Endodermal cell (in vitro differentiated cells): ENCODE measurements around the gene GRAMD2B. TPM values are rescaled to one million over a fixed set of nuclear protein-coding genes. Genes with fewer than 3 reads are reported as not detected.
A peak's percentile ranks its signal among the peaks of the same experiment; 100 is the strongest.

Experiments
- DNase-seq: peaks from one replicate; pipeline ENCODE4 v3.0.0-alpha.2; 2017
- H3K27ac ChIP-seq: 2 replicates; pipeline ENCODE4 v1.5.1; 2013; ENCODE audit warnings: mild to moderate bottlenecking, low read depth, low read length, moderate library complexity
- H3K27me3 ChIP-seq: 2 replicates; pipeline ENCODE4 v1.6.1; 2013; ENCODE audit warnings: mild to moderate bottlenecking, low read length, moderate library complexity; ENCODE audit not compliant: insufficient read depth, control insufficient read depth, poor library complexity, severe bottlenecking
- H3K36me3 ChIP-seq: 2 replicates; pipeline ENCODE4 v1.7.0; 2013; ENCODE audit warnings: mild to moderate bottlenecking, low read length, moderate library complexity; ENCODE audit not compliant: control insufficient read depth, insufficient read depth
- H3K4me1 ChIP-seq: one replicate; pipeline ENCODE4 v1.7.0; 2013; ENCODE audit warnings: low read length; ENCODE audit not compliant: control insufficient read depth, insufficient read depth
- H3K4me3 ChIP-seq: 2 replicates; pipeline ENCODE4 v1.5.1; 2013; ENCODE audit warnings: mild to moderate bottlenecking, low read length, moderate library complexity
- H3K9ac ChIP-seq: 2 replicates; pipeline ENCODE4 v1.6.1; 2013; ENCODE audit warnings: mild to moderate bottlenecking, low read length, moderate library complexity; ENCODE audit not compliant: poor library complexity, severe bottlenecking; ENCODE audit errors: extremely low read depth
- H3K9me3 ChIP-seq: 2 replicates; pipeline ENCODE4 v1.6.1; 2013; ENCODE audit warnings: mild to moderate bottlenecking, low read length, moderate library complexity; ENCODE audit not compliant: control insufficient read depth
- H3K27ac Mint-ChIP-seq: 2 replicates; pipeline ENCODE4 v1.8.0; 2020; ENCODE audit warnings: mixed read lengths
- H3K27me3 Mint-ChIP-seq: 2 replicates; pipeline ENCODE4 v1.8.0; 2021; ENCODE audit warnings: mild to moderate bottlenecking, mixed read lengths; ENCODE audit not compliant: insufficient read depth
- H3K36me3 Mint-ChIP-seq: 2 replicates; pipeline ENCODE4 v1.8.0; 2020; ENCODE audit warnings: low read depth, mixed read lengths
- H3K4me1 Mint-ChIP-seq: 2 replicates; pipeline ENCODE4 v1.8.0; 2020; ENCODE audit warnings: mixed read lengths
- H3K4me3 Mint-ChIP-seq: 2 replicates; pipeline ENCODE4 v1.8.0; 2020; ENCODE audit warnings: mild to moderate bottlenecking, moderate library complexity, mixed read lengths
- H3K9me3 Mint-ChIP-seq: 2 replicates; pipeline ENCODE4 v1.8.0; 2020; ENCODE audit warnings: mild to moderate bottlenecking, mixed read lengths
- CTCF ChIP-seq: fragments of 200-600 bp; sonication (generic); conservative IDR thresholded peaks from 2 replicates; pipeline ENCODE4 v1.5.0; 2021; ENCODE audit warnings: antibody characterized with exemption, mild to moderate bottlenecking
- WGBS, 2 experiments: methylation state at CpG; one replicate each; pipeline versions ENCODE4 v1.1.5 to v1.1.7; 2013; ENCODE audit warnings: missing lambda C conversion rate in 2 of 2, mixed read lengths in 1 of 2; ENCODE audit not compliant: insufficient coverage in 1 of 2, insufficient read length in 1 of 2; 5-methylcytosine and 5-hydroxymethylcytosine counted together
- total RNA-seq, 2 donors: library from RNA; stranded (reverse); fragmentation: NEBNext Ultra II Directional in 1 of 2; extraction: Animal tissue kit (Norgen Biotek cat#: 25700) in 1 of 2; gene quantifications; 2 replicates in 1 of 2; 3 replicates in 1 of 2; pipeline ENCODE4 v1.2.1, GENCODE V29; 2021

Gene GRAMD2B
- total RNA-seq, 2 donors from 2014 or later = 8.4 to 11.1 TPM

- peak overlapping the region; percentile 71 for H3K27ac Mint-ChIP-seq
- no peak overlapping the region for H3K27ac ChIP-seq
- DNase-seq = no peak
Observed at GRCh38 chr5:126449751-126450271, 26.6 kb downstream of the GRAMD2B start.

GRCh38 chr5:126450346-126450745 lies 27.1 kb downstream of the GRAMD2B start:
- Mint-ChIP-seq H3K36me3 (peaks cover 12% of the 10 kb centered on the region), H3K4me1 (peaks cover 30% of the 10 kb centered on the region), H3K27ac (no peak overlapping the region), H3K4me3 (no peak overlapping the region), H3K9me3 (peaks cover 2% of the 10 kb centered on the region), H3K27me3 (no peaks in the 10 kb centered on the region)
- TF ChIP-seq CTCF = no peak
- no peaks in the 10 kb centered on the region for H3K36me3 ChIP-seq
- no peak overlapping the region for H3K27ac ChIP-seq
- 87 to 88% methylated on average over 1 to 5 of the region's 5 CpGs for WGBS, 2 experiments
- no peaks in the 10 kb centered on the region for H3K27me3 ChIP-seq
- H3K4me1 ChIP-seq = no peaks in the 10 kb centered on the region
- H3K9me3 ChIP-seq = no peaks in the 10 kb centered on the region
- no peak for DNase-seq
- H3K9ac ChIP-seq = no peak overlapping the region
- H3K4me3 ChIP-seq = no peak overlapping the region

More at GRCh38 chr5:126449751-126450271, 26.6 kb downstream of the GRAMD2B start:
- no peaks in the 10 kb centered on the region for H3K4me1 ChIP-seq
- TF ChIP-seq CTCF = no peak
- no peak overlapping the region for H3K4me3 ChIP-seq
- peaks cover 13% of the 10 kb centered on the region for H3K36me3 Mint-ChIP-seq
- H3K36me3 ChIP-seq = no peaks in the 10 kb centered on the region
- H3K9me3 Mint-ChIP-seq = peaks cover 2% of the 10 kb centered on the region
- no peaks in the 10 kb centered on the region for H3K27me3 ChIP-seq
- WGBS, 2 experiments = 76 to 81% methylated on average over 5 to 8 of the region's 8 CpGs
- no peak overlapping the region for H3K4me3 Mint-ChIP-seq
- H3K9ac ChIP-seq = no peak overlapping the region
- peaks cover 30% of the 10 kb centered on the region for H3K4me1 Mint-ChIP-seq
- no peaks in the 10 kb centered on the region for H3K9me3 ChIP-seq
- H3K27me3 Mint-ChIP-seq = no peaks in the 10 kb centered on the region

- Histone ChIP-seq H3K27ac (no peak overlapping the region), H3K4me1 (no peaks in the 10 kb centered on the region), H3K4me3 (no peak overlapping the region), H3K9ac (no peak overlapping the region), H3K36me3 (no peaks in the 10 kb centered on the region), H3K27me3 (no peaks in the 10 kb centered on the region), H3K9me3 (no peaks in the 10 kb centered on the region)
- Mint-ChIP-seq H3K4me3 (no peak overlapping the region), H3K27ac (no peak overlapping the region), H3K36me3 (peaks cover 12% of the 10 kb centered on the region), H3K4me1 (peaks cover 30% of the 10 kb centered on the region), H3K27me3 (no peaks in the 10 kb centered on the region), H3K9me3 (peaks cover 2% of the 10 kb centered on the region)
- TF ChIP-seq CTCF = no peak
- no peak for DNase-seq
- 75 to 80% methylated on average over 2 to 5 of the region's 5 CpGs for WGBS, 2 experiments
Observed at GRCh38 chr5:126450907-126451306, 27.7 kb downstream of the GRAMD2B start.
